Fibroblast of the aortic adventitia (primary cell): ENCODE results near the gene RDH11. TPM values are rescaled to one million over a fixed set of nuclear protein-coding genes. Genes with fewer than 3 reads are reported as not detected.
A peak's percentile ranks its signal among the peaks of the same experiment; 100 is the strongest.

Experiments
- DNase-seq: peaks from one replicate; pipeline ENCODE4 v3.0.0-alpha.2; 2010; ENCODE audit warnings: low read depth
- H3K4me3 ChIP-seq: 2 replicates; pipeline ENCODE4 v1.5.1; 2011; ENCODE audit warnings: low read depth, mild to moderate bottlenecking, control low read depth, low read length, moderate library complexity
- total RNA-seq: library from RNA; depleted of rRNA; stranded (reverse); fragments of >200 nt; gene quantifications from 2 replicates; pipeline ENCODE4 v1.2.3, GENCODE V29; 2012; ENCODE audit warnings: low replicate concordance
- TF ChIP-seq, protein P1 (sequence below): IDR thresholded peaks from 2 replicates; pipeline ENCODE4 v1.5.1; 2011; ENCODE audit warnings: mild to moderate bottlenecking, low read length, control low read depth, inconsistent platforms; ENCODE audit not compliant: insufficient read depth

The RDH11 gene
- total RNA-seq, 1 donor, result 78.9 TPM

- no peak overlapping the region for H3K4me3 ChIP-seq
- TF ChIP-seq, protein P1, sequence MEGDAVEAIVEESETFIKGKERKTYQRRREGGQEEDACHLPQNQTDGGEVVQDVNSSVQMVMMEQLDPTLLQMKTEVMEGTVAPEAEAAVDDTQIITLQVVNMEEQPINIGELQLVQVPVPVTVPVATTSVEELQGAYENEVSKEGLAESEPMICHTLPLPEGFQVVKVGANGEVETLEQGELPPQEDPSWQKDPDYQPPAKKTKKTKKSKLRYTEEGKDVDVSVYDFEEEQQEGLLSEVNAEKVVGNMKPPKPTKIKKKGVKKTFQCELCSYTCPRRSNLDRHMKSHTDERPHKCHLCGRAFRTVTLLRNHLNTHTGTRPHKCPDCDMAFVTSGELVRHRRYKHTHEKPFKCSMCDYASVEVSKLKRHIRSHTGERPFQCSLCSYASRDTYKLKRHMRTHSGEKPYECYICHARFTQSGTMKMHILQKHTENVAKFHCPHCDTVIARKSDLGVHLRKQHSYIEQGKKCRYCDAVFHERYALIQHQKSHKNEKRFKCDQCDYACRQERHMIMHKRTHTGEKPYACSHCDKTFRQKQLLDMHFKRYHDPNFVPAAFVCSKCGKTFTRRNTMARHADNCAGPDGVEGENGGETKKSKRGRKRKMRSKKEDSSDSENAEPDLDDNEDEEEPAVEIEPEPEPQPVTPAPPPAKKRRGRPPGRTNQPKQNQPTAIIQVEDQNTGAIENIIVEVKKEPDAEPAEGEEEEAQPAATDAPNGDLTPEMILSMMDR, result no peak
- DNase-seq, result no peak
Observed at GRCh38 chr14:67641902-67642749, 53.4 kb downstream of the RDH11 start.

DNA sequence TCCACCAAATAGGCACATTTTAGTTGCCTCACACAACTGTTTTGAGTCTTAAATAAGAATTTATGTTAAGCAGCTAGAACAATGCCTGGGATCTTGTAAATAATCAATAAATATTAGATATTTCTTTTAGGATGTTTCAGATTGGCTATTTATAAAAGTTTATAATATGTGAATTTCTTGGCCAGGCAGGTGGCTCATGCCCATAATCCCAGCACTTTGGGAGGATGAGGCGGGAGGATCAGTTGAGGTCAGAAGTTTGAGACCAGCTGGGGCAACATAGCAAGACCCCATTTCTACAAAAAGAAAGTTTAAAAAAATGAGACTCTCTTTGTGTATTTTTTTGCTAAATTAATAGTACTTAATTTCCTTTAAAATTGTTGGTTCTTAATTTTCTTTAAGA is 54.1 kb downstream of the RDH11 start:
- DNase-seq, result no peak
- no peak overlapping the region for H3K4me3 ChIP-seq
- TF ChIP-seq, protein P1, result no peak

DNA sequence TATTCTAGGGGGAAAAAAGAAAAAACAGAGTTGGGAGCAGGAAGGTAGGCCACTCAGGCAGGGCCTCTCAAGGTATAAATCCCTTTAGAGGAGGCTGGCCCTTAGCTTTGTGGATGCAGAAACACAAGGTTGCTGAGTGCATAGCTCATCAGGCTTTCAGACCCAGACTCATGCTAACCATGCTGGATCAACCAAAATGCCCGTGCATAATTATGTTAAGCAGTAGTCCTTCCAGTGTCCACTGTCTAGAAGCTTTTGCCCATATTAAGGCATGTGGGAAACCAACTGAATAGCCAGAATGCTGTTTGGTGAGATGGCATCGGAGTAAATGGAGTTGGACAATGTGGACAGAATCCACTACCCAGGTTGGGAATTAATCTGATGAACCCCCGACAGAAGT is 56.9 kb downstream of the RDH11 start:
- H3K4me3 ChIP-seq, result no peak overlapping the region
- no peak for DNase-seq
- TF ChIP-seq, protein P1, result no peak

DNA sequence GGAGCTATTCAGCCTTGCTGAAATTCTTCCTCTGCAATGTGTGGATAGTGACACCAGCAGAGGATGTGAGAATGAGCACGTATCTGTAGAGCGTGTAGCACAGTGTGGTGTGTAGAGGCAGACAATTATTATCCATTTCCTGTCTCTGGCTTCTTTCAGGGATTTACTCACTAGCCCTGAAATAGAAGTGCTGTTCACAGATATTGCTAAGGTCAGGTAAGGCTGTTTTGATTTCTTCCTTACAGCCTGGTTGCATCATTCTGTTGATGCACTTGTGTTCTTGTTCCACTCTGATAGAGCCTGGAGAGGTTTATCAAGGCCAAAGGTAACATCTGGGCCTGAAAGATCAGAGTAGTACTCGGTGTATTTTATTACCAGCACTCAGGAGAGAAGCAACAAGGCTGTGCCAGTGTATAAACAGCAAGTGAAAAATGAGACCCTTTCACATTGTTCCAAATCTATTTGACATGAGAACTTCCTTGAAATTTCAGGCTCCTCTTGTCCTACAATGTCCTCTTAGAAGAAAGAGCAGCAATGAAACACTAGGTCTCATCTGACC is 59.1 kb downstream of the RDH11 start:
- DNase-seq, result peak; percentile 25
- H3K4me3 ChIP-seq, result no peak overlapping the region
- TF ChIP-seq, protein P1, result no peak

DNA sequence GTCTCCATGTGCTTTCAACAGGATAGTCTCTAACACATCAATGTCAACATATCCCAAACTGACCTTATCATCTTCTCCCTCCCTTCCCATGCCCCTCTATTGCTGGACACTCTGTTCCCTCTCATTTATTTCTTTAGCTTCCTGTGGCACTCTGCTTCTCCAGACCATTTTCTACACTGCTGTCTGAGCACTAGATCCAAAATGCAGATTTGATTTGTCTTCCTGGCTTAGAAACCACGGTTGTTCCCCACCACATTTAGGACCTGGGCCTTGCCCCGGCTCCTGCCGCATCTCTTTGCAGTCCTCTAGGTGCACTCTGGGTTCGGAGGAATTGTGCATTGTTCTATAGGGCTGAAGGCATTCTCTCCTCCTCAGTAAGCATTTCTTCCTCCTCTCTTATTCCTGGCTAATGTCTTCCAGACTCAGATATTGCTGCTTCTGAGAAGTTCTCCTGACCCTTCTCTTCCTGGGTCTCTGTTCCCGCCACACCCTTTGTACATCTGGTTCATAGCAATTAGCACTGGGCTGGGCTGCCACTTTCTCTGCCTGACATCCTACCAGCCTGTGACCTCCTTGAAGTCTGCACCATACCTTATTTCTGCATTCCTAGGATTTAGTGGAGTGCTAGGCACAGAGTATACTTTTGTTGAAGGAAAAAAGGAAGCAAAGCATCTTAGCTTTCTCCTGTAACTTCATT is 62.0 kb downstream of the RDH11 start:
- no peak for DNase-seq
- TF ChIP-seq, protein P1, result no peak
- H3K4me3 ChIP-seq, result no peak overlapping the region

- no peak overlapping the region for H3K4me3 ChIP-seq
- TF ChIP-seq, protein P1, result no peak
- no peak for DNase-seq
Observed at GRCh38 chr14:67630938-67631337, 64.6 kb downstream of the RDH11 start.
